ENCODE data around the gene WASF1. TPM values are rescaled to one million over a fixed set of nuclear protein-coding genes. Genes with fewer than 3 reads are reported as not detected.

Gene WASF1
- total and polyA plus RNA-seq, 7 donors, result 0.47 to 5.3 (median 0.97) TPM

DNA sequence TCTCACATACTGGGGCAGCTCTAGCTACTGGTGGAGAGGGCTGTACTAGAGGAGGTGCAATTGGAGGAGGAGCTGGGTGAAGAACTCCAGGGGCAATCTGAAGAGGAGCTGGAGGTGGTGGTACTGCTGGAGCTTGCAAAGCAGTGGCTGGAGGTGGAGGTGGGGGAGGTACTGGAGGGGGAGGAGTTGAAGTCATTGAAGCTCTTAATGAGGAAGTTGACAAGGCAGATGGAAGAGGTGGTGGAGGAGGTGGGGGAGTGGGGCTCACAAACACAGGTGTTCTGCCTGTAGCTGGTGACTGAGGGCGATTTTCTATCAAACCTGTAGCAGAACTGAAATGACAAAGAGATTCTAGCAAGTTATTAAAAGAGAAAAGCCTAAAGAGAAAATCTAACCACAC is 77.6 kb downstream of the WASF1 start:
- Histone ChIP-seq H3K4me1 (no peaks in the 10 kb centered on the region), H3K27me3 (ENCODE audit: insufficient read depth in 3 of 3, low read length in 2 of 3) (no peaks in the 10 kb centered on the region), H3K9me3 (no peaks in the 10 kb centered on the region), H3K4me3 (no peak overlapping the region), H3K36me3 (ENCODE audit: insufficient read depth in 1 of 2, low read depth in 1 of 2) (no peaks in the 10 kb centered on the region), H3K27ac (no peak overlapping the region)
- DNase-seq (no peak), ATAC-seq (no peak)
- intact Hi-C loops (cut with DNase I), result no loop called here
- TF ChIP-seq, protein P1, sequence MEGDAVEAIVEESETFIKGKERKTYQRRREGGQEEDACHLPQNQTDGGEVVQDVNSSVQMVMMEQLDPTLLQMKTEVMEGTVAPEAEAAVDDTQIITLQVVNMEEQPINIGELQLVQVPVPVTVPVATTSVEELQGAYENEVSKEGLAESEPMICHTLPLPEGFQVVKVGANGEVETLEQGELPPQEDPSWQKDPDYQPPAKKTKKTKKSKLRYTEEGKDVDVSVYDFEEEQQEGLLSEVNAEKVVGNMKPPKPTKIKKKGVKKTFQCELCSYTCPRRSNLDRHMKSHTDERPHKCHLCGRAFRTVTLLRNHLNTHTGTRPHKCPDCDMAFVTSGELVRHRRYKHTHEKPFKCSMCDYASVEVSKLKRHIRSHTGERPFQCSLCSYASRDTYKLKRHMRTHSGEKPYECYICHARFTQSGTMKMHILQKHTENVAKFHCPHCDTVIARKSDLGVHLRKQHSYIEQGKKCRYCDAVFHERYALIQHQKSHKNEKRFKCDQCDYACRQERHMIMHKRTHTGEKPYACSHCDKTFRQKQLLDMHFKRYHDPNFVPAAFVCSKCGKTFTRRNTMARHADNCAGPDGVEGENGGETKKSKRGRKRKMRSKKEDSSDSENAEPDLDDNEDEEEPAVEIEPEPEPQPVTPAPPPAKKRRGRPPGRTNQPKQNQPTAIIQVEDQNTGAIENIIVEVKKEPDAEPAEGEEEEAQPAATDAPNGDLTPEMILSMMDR (IDR thresholded peaks at IDR 0.05), result no peak
- 66 to 78% (median 73%) methylated on average over 1 of the region's 1 CpG for WGBS, 3 donors

DNA sequence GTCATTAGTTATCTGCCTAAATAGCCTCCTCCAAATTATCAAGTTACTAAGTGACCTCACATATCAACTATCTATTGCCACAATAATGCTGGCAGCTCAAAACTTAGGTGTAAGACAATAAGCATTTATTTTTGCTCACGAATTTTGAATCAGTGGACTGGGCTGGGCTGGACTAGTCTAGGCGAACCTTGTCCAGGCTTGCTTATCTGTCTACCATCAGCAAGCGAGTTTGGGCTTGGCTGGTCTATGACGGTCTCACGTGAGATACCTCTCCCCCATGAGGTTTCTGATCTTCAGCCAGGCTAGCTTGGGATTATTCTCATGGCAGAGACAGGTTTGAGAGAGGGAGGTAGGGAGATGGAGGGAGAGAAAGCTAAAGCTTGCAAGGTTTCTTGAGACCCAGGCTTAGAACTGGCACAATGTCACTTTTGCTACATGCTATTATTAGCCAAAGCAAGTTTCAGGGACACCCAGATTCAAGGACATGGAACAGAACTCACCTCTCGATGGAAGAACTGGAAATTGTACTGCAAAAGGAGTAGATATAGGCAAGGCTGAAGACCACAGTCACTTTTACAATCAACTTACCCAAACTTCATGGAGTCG is 80.9 kb downstream of the WASF1 start:
- no peaks in the 10 kb centered on the region for H3K9me3 ChIP-seq
- 81 to 83% (median 83%) methylated on average over 7 of the region's 7 CpGs for WGBS, 3 donors
- no peak overlapping the region for H3K4me3 ChIP-seq
- H3K36me3 ChIP-seq (ENCODE audit: insufficient read depth in 1 of 2, low read depth in 1 of 2), result no peaks in the 10 kb centered on the region
- intact Hi-C loops (cut with DNase I), result no loop called here
- ATAC-seq (no peak), DNase-seq (no peak)
- no peaks in the 10 kb centered on the region for H3K4me1 ChIP-seq
- TF ChIP-seq, protein P1 (IDR thresholded peaks at IDR 0.05), result no peak
- no peaks in the 10 kb centered on the region for H3K27me3 ChIP-seq (ENCODE audit: insufficient read depth in 3 of 3, low read length in 2 of 3)
- no peak overlapping the region for H3K27ac ChIP-seq

- H3K36me3 ChIP-seq (ENCODE audit: insufficient read depth in 1 of 2, low read depth in 1 of 2), result no peaks in the 10 kb centered on the region
- intact Hi-C loops (cut with DNase I), result no loop called here
- H3K9me3 ChIP-seq, result no peaks in the 10 kb centered on the region
- DNase-seq (no peak), ATAC-seq (no peak)
- 19 to 27% (median 22%) methylated on average over 3 of the region's 3 CpGs for WGBS, 3 donors
- no peak overlapping the region for H3K27ac ChIP-seq
- no peaks in the 10 kb centered on the region for H3K4me1 ChIP-seq
- no peak overlapping the region for H3K4me3 ChIP-seq
- no peaks in the 10 kb centered on the region for H3K27me3 ChIP-seq (ENCODE audit: insufficient read depth in 3 of 3, low read length in 2 of 3)
- TF ChIP-seq, protein P1 (IDR thresholded peaks at IDR 0.05), result no peak
Observed at GRCh38 chr6:110097443-110097842, 82.0 kb downstream of the WASF1 start.

DNA sequence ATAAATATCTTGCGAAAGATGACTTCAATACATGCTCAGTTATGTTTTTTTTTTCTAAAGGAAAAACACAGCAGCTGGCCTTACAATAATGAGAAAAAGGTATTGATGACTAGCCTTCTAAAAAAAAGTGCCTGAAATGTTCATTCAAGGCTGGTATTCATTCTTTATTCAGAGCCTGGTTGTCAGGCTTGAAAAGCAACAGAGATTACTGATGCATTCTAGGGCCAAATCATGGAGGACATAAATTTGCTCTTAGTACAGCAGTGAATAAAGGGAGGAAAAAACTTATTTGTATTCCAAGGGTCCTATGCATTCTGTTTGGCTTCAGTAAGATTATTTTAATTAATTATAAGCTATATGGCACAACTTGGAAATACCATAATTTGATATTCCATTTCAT is 83.5 kb downstream of the WASF1 start:
- TF ChIP-seq, protein P1 (IDR thresholded peaks at IDR 0.05), result no peak
- Histone ChIP-seq H3K9me3 (no peaks in the 10 kb centered on the region), H3K36me3 (ENCODE audit: insufficient read depth in 1 of 2, low read depth in 1 of 2) (no peaks in the 10 kb centered on the region), H3K27ac (no peak overlapping the region), H3K27me3 (ENCODE audit: insufficient read depth in 3 of 3, low read length in 2 of 3) (no peaks in the 10 kb centered on the region), H3K4me1 (no peaks in the 10 kb centered on the region), H3K4me3 (no peak overlapping the region)
- ATAC-seq (no peak), DNase-seq (no peak)
- intact Hi-C loops (cut with DNase I), result no loop called here
- 91 to 98% (median 96%) methylated on average over 1 of the region's 1 CpG for WGBS, 3 donors

GRCh38 chr6:110095101-110095500 is 84.4 kb downstream of the WASF1 start:
- Histone ChIP-seq H3K4me3 (no peak overlapping the region), H3K27ac (no peak overlapping the region), H3K36me3 (ENCODE audit: insufficient read depth in 1 of 2, low read depth in 1 of 2) (no peaks in the 10 kb centered on the region), H3K27me3 (ENCODE audit: insufficient read depth in 3 of 3, low read length in 2 of 3) (no peaks in the 10 kb centered on the region), H3K9me3 (peaks cover under 1% of the 10 kb centered on the region), H3K4me1 (no peaks in the 10 kb centered on the region)
- intact Hi-C loops (cut with DNase I), result no loop called here
- ATAC-seq, result no peak
- WGBS, 3 donors, result 76 to 86% (median 84%) methylated on average over 1 of the region's 1 CpG
- TF ChIP-seq, protein P1 (IDR thresholded peaks at IDR 0.05), result no peak
- no peak for DNase-seq
